OCI-LY1 (cell line): ENCODE results near the gene PTK7.

ENCODE experiments used
- H2AFZ ChIP-seq: fragments of 200-600 bp; sonication (generic), shearing (Covaris generic); 2 replicates; pipeline ENCODE4 v1.6.0; 2014; ENCODE audit warnings: antibody characterized with exemption, mild to moderate bottlenecking, low read length
- H3F3A ChIP-seq: fragments of 200-600 bp; sonication (generic), shearing (Covaris generic); 2 replicates; pipeline ENCODE4 v1.6.0; 2014; ENCODE audit warnings: mild to moderate bottlenecking, antibody characterized with exemption, low read length, moderate library complexity; ENCODE audit not compliant: insufficient read depth
- H3K27ac ChIP-seq: fragments of 200-600 bp; sonication (generic); 2 replicates; pipeline ENCODE4 v1.5.1; 2014; ENCODE audit warnings: low read length, mixed run types, mild to moderate bottlenecking, low read depth; ENCODE audit not compliant: poor library complexity, severe bottlenecking
- H3K27me3 ChIP-seq: fragments of 200-600 bp; sonication (generic); 2 replicates; pipeline ENCODE4 v1.6.0; 2014; ENCODE audit warnings: antibody characterized with exemption, mild to moderate bottlenecking, low read length, moderate library complexity; ENCODE audit not compliant: insufficient read depth
- H3K36me3 ChIP-seq: fragments of 200-600 bp; sonication (generic); 2 replicates; pipeline ENCODE4 v1.6.1; 2014; ENCODE audit warnings: mild to moderate bottlenecking, antibody characterized with exemption, low read length, moderate library complexity, mixed read lengths; ENCODE audit not compliant: insufficient read depth
- H3K4me1 ChIP-seq: fragments of 200-600 bp; sonication (generic); 2 replicates; pipeline ENCODE4 v1.5.1; 2014; ENCODE audit warnings: mild to moderate bottlenecking, low read length, moderate library complexity; ENCODE audit not compliant: insufficient read depth, severe bottlenecking
- H3K4me2 ChIP-seq: fragments of 200-600 bp; sonication (generic), shearing (Covaris generic); 2 replicates; pipeline ENCODE4 v1.6.1; 2014; ENCODE audit warnings: low read length
- H3K4me3 ChIP-seq: fragments of 200-600 bp; sonication (generic); 2 replicates; pipeline ENCODE4 v1.5.1; 2014; ENCODE audit warnings: low read length, low read depth, mild to moderate bottlenecking, mixed read lengths; ENCODE audit not compliant: poor library complexity, severe bottlenecking
- H3K79me2 ChIP-seq: fragments of 200-600 bp; shearing (Covaris generic); 2 replicates; pipeline ENCODE4 v1.6.1; 2016; ENCODE audit warnings: mixed run types, low read length, mixed read lengths; ENCODE audit not compliant: insufficient read depth
- H3K9ac ChIP-seq: fragments of 200-600 bp; sonication (generic), shearing (Covaris generic); 2 replicates; pipeline ENCODE4 v1.6.1; 2014; ENCODE audit warnings: mild to moderate bottlenecking, low read length, mixed read lengths
- H3K9me2 ChIP-seq: fragments of 200-600 bp; sonication (generic), shearing (Covaris generic); 2 replicates; pipeline ENCODE4 v1.6.1; 2014; ENCODE audit warnings: low read depth, mild to moderate bottlenecking, low read length, mixed read lengths
- H3K9me3 ChIP-seq: fragments of 200-600 bp; shearing (Covaris generic); 2 replicates; pipeline ENCODE4 v1.6.1; 2014; ENCODE audit warnings: low read length, mixed read lengths
- H4K20me1 ChIP-seq: fragments of 200-600 bp; sonication (generic), shearing (Covaris generic); 2 replicates; pipeline ENCODE4 v1.6.0; 2016; ENCODE audit warnings: mild to moderate bottlenecking, low read length; ENCODE audit not compliant: insufficient read depth
- CTCF ChIP-seq: fragments of 200-600 bp; sonication (generic), shearing (Covaris generic); IDR thresholded peaks from 2 replicates; pipeline ENCODE4 v1.5.1; 2017; ENCODE audit warnings: mild to moderate bottlenecking, antibody characterized with exemption, low read length, moderate library complexity, mixed read lengths
- EZH2 ChIP-seq: fragments of 200-600 bp; sonication (generic), shearing (Covaris generic); IDR thresholded peaks from 2 replicates; pipeline ENCODE4 v1.8.0; 2017; ENCODE audit warnings: borderline replicate concordance, mixed run types, mild to moderate bottlenecking, antibody characterized with exemption, low read length, moderate library complexity, mixed read lengths

The PTK7 gene

GRCh38 chr6:43193929-43194328 lies 117.8 kb downstream of the PTK7 start:
- Histone ChIP-seq H3K4me3 (no peak overlapping the region), H3K9ac (no peak overlapping the region), H3K9me2 (no peaks in the 10 kb centered on the region), H2AFZ (no peak overlapping the region), H4K20me1 (no peaks in the 10 kb centered on the region), H3K4me2 (no peak overlapping the region), H3K27me3 (no peaks in the 10 kb centered on the region), H3F3A (no peaks in the 10 kb centered on the region), H3K36me3 (peaks cover 29% of the 10 kb centered on the region; the same call in 1 of the 2 replicates), H3K79me2 (no peaks in the 10 kb centered on the region), H3K4me1 (no peaks in the 10 kb centered on the region), H3K9me3 (no peaks in the 10 kb centered on the region), H3K27ac (no peak overlapping the region)
- TF ChIP-seq EZH2: no peak
- TF ChIP-seq CTCF: no peak

GRCh38 chr6:43196337-43196736 lies 120.2 kb downstream of the PTK7 start:
- H3K36me3 ChIP-seq: peaks cover 46% of the 10 kb centered on the region; the same call in 1 of the 2 replicates
- no peak overlapping the region for H3K27ac ChIP-seq
- no peaks in the 10 kb centered on the region for H3K4me1 ChIP-seq
- no peaks in the 10 kb centered on the region for H3K9me2 ChIP-seq
- no peaks in the 10 kb centered on the region for H3F3A ChIP-seq
- H3K79me2 ChIP-seq: no peaks in the 10 kb centered on the region
- no peak for TF ChIP-seq CTCF
- TF ChIP-seq EZH2: no peak
- no peak overlapping the region for H3K9ac ChIP-seq
- H4K20me1 ChIP-seq: no peaks in the 10 kb centered on the region
- H2AFZ ChIP-seq: no peak overlapping the region
- no peak overlapping the region for H3K4me3 ChIP-seq
- H3K4me2 ChIP-seq: no peak overlapping the region
- no peaks in the 10 kb centered on the region for H3K27me3 ChIP-seq
- no peaks in the 10 kb centered on the region for H3K9me3 ChIP-seq

GRCh38 chr6:43199912-43200311 lies 123.8 kb downstream of the PTK7 start:
- no peaks in the 10 kb centered on the region for H3K79me2 ChIP-seq
- H2AFZ ChIP-seq: no peak overlapping the region
- no peaks in the 10 kb centered on the region for H3K9me2 ChIP-seq
- no peak for TF ChIP-seq EZH2
- no peak for TF ChIP-seq CTCF
- no peak overlapping the region for H3K9ac ChIP-seq
- H3F3A ChIP-seq: no peaks in the 10 kb centered on the region
- H3K27me3 ChIP-seq: no peaks in the 10 kb centered on the region
- H3K4me2 ChIP-seq: no peak overlapping the region
- H3K36me3 ChIP-seq: peaks cover 38% of the 10 kb centered on the region; the same call in 1 of the 2 replicates
- H3K27ac ChIP-seq: no peak overlapping the region
- no peaks in the 10 kb centered on the region for H4K20me1 ChIP-seq
- H3K4me3 ChIP-seq: no peak overlapping the region
- no peaks in the 10 kb centered on the region for H3K4me1 ChIP-seq
- H3K9me3 ChIP-seq: no peaks in the 10 kb centered on the region
